ENCODE measurements around the gene NHSL1.

Gene NHSL1

DNA sequence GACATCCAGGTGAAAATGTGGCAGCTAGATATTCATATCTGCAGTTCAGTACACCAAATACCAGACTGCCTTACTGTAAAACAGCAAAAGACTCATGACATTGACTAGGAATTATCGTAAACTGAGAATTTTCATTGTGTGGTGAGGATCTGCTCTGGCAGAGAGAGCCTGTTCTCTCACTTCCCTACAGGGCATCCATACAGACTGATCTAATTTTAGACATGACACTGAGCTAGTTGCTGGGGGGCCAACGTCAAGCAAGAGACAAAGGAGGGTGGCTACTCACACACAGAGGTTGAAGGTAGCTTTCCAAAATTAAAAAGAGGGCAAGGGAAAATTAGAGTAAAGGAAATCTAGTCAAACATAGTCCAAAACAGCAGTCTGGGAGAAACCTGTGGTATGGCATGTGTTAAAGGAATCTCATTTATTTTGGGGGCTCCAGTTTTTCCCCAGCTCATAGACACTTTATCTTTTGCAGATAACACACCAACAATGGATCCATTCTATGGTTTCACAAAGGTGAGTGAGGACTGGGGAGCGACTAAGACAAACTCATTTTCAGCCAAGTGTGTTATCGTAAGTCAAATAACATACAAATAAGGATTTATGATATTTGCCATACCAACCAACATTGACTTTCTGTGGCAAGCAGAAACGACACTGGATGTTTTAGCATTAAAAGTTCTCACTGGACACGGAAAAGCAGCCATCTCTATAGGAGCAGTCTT, 36.6 kb upstream of the NHSL1 start:
- no peaks in the 10 kb centered on the region for H3K27me3 ChIP-seq (ENCODE audit: control insufficient read depth in 2 of 2, insufficient read depth in 2 of 2, low read length in 2 of 2)
- peaks cover 3 to 6% of the 10 kb centered on the region in 2 donors for H3K4me1 ChIP-seq (ENCODE audit: control insufficient read depth in 2 of 2, insufficient read depth in 2 of 2, low read length in 2 of 2)
- peak overlapping the region in 1 of 2 donors; percentile 2 for H3K4me3 ChIP-seq (ENCODE audit: low read length in 2 of 2)
- no peaks in the 10 kb centered on the region for H3K9me3 ChIP-seq (ENCODE audit: control insufficient read depth in 2 of 2, low read length in 2 of 2)
- no peaks in the 10 kb centered on the region for H3K36me3 ChIP-seq (ENCODE audit: control insufficient read depth in 2 of 2, insufficient read depth in 2 of 2, low read length in 2 of 2)
- H3K27ac ChIP-seq (ENCODE audit: low read depth in 2 of 2, low read length in 2 of 2) = no peak overlapping the region
- H3K9ac ChIP-seq (ENCODE audit: low read depth in 1 of 2, low read length in 2 of 2) = no peak overlapping the region

- no peaks in the 10 kb centered on the region for H3K27me3 ChIP-seq (ENCODE audit: control insufficient read depth in 2 of 2, insufficient read depth in 2 of 2, low read length in 2 of 2)
- no peak overlapping the region for H3K9ac ChIP-seq (ENCODE audit: low read depth in 1 of 2, low read length in 2 of 2)
- no peaks in the 10 kb centered on the region for H3K36me3 ChIP-seq (ENCODE audit: control insufficient read depth in 2 of 2, insufficient read depth in 2 of 2, low read length in 2 of 2)
- no peak overlapping the region for H3K27ac ChIP-seq (ENCODE audit: low read depth in 2 of 2, low read length in 2 of 2)
- no peak overlapping the region for H3K4me3 ChIP-seq (ENCODE audit: low read length in 2 of 2)
- H3K9me3 ChIP-seq (ENCODE audit: control insufficient read depth in 2 of 2, low read length in 2 of 2) = no peaks in the 10 kb centered on the region
- peaks cover 3 to 6% of the 10 kb centered on the region in 2 donors for H3K4me1 ChIP-seq (ENCODE audit: control insufficient read depth in 2 of 2, insufficient read depth in 2 of 2, low read length in 2 of 2)
These were observed 34.4 kb upstream of the NHSL1 start for GRCh38 chr6:138533667-138534066.

DNA sequence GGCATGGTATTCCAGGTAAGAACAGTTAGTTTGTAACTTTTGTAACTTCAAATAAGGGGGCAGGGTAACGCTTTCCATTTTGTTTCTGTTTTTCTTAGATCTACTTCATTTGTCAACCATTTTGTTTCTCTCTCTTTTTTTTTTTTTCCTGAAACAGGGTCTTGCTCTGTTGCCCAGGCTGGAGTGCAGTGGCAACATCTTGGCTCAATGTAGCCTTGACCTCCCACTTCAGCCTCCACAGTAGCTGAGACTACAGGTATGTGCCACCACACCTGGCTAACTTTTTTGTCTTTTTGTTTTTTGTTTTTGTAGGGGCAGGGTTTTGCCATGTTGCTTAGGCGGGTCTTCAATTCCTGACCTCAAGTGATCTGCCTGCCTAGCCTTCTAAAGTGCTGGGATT, 32.1 kb upstream of the NHSL1 start:
- H3K36me3 ChIP-seq (ENCODE audit: control insufficient read depth in 2 of 2, insufficient read depth in 2 of 2, low read length in 2 of 2) = no peaks in the 10 kb centered on the region
- no peaks in the 10 kb centered on the region for H3K9me3 ChIP-seq (ENCODE audit: control insufficient read depth in 2 of 2, low read length in 2 of 2)
- no peak overlapping the region for H3K9ac ChIP-seq (ENCODE audit: low read depth in 1 of 2, low read length in 2 of 2)
- peaks cover 3 to 6% of the 10 kb centered on the region in 2 donors for H3K4me1 ChIP-seq (ENCODE audit: control insufficient read depth in 2 of 2, insufficient read depth in 2 of 2, low read length in 2 of 2)
- no peaks in the 10 kb centered on the region for H3K27me3 ChIP-seq (ENCODE audit: control insufficient read depth in 2 of 2, insufficient read depth in 2 of 2, low read length in 2 of 2)
- no peak overlapping the region for H3K27ac ChIP-seq (ENCODE audit: low read depth in 2 of 2, low read length in 2 of 2)
- no peak overlapping the region for H3K4me3 ChIP-seq (ENCODE audit: low read length in 2 of 2)

DNA sequence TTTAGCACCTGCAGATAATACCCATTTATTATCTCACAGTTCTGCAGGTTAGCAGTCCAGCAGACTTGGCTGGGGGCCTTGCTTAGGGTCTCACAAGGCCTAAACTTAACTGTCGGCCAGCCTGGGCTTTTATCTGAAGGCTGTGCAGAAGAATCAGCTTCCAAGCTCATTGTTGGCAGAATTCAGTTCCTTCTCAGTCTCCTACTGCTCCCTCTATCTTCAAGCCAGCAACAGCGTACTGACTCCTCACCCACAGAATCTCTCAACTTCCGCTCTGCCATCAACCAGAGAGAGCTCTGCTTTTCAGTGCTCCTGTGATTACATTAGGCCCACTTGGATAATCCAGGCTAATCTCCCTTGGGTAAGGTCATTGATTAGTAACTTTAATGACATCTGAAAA, 30.2 kb upstream of the NHSL1 start:
- Histone ChIP-seq H3K36me3 (ENCODE audit: control insufficient read depth in 2 of 2, insufficient read depth in 2 of 2, low read length in 2 of 2) (no peaks in the 10 kb centered on the region), H3K4me1 (ENCODE audit: control insufficient read depth in 2 of 2, insufficient read depth in 2 of 2, low read length in 2 of 2) (no peaks in the 10 kb centered on the region), H3K4me3 (ENCODE audit: low read length in 2 of 2) (no peak overlapping the region), H3K27ac (ENCODE audit: low read depth in 2 of 2, low read length in 2 of 2) (no peak overlapping the region), H3K9me3 (ENCODE audit: control insufficient read depth in 2 of 2, low read length in 2 of 2) (no peaks in the 10 kb centered on the region), H3K27me3 (ENCODE audit: control insufficient read depth in 2 of 2, insufficient read depth in 2 of 2, low read length in 2 of 2) (no peaks in the 10 kb centered on the region), H3K9ac (ENCODE audit: low read depth in 1 of 2, low read length in 2 of 2) (no peak overlapping the region)

DNA sequence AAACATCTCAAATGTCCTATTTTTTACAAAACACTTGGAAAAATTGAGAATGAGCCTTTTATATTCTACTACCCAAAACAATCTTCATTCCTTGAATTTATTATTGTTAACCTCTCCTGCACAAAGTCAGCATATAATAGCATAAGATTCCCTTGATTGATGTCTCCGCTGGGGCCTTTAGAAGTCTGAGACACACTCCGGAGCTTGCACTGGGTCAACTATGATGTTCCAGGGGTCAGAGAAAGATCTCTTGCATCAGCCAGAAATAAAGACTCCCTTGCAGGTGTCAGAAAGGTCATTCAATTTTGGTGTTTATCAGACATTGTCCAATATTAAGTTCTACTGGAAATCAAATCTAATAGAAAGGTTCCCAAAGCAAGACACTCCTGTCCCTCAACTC, 29.7 kb upstream of the NHSL1 start:
- H3K9ac ChIP-seq (ENCODE audit: low read depth in 1 of 2, low read length in 2 of 2) = no peak overlapping the region
- H3K4me1 ChIP-seq (ENCODE audit: control insufficient read depth in 2 of 2, insufficient read depth in 2 of 2, low read length in 2 of 2) = no peaks in the 10 kb centered on the region
- H3K4me3 ChIP-seq (ENCODE audit: low read length in 2 of 2) = no peak overlapping the region

DNA sequence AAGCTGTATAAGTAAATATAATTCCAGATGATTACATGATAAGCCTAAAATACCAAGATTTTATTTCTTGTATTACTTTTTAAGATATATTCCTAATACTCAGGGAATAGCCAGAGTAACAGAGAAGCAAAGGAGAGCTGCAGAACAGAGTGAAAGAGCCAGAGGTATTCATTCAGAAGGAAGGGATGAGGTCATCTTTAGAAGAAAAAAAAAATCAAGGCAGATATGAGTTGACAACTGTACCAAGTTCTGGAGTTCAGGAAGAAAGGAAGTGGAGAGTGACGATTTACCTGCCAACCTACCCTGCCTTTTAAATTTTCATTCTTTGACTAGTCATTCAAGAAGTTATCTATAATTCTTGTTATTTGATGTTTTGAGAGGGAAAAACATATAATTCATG, 28.8 kb upstream of the NHSL1 start:
- Histone ChIP-seq H3K9ac (ENCODE audit: low read depth in 1 of 2, low read length in 2 of 2) (no peak overlapping the region), H3K27me3 (ENCODE audit: control insufficient read depth in 2 of 2, insufficient read depth in 2 of 2, low read length in 2 of 2) (no peaks in the 10 kb centered on the region), H3K9me3 (ENCODE audit: control insufficient read depth in 2 of 2, low read length in 2 of 2) (no peaks in the 10 kb centered on the region), H3K27ac (ENCODE audit: low read depth in 2 of 2, low read length in 2 of 2) (no peak overlapping the region), H3K4me1 (ENCODE audit: control insufficient read depth in 2 of 2, insufficient read depth in 2 of 2, low read length in 2 of 2) (no peaks in the 10 kb centered on the region), H3K4me3 (ENCODE audit: low read length in 2 of 2) (no peak overlapping the region), H3K36me3 (ENCODE audit: control insufficient read depth in 2 of 2, insufficient read depth in 2 of 2, low read length in 2 of 2) (no peaks in the 10 kb centered on the region)

More for the DNA sequence above, 29.7 kb upstream of the NHSL1 start:
- H3K27me3 ChIP-seq (ENCODE audit: control insufficient read depth in 2 of 2, insufficient read depth in 2 of 2, low read length in 2 of 2) = no peaks in the 10 kb centered on the region
- no peak overlapping the region for H3K27ac ChIP-seq (ENCODE audit: low read depth in 2 of 2, low read length in 2 of 2)
- H3K36me3 ChIP-seq (ENCODE audit: control insufficient read depth in 2 of 2, insufficient read depth in 2 of 2, low read length in 2 of 2) = no peaks in the 10 kb centered on the region
- no peaks in the 10 kb centered on the region for H3K9me3 ChIP-seq (ENCODE audit: control insufficient read depth in 2 of 2, low read length in 2 of 2)

DNA sequence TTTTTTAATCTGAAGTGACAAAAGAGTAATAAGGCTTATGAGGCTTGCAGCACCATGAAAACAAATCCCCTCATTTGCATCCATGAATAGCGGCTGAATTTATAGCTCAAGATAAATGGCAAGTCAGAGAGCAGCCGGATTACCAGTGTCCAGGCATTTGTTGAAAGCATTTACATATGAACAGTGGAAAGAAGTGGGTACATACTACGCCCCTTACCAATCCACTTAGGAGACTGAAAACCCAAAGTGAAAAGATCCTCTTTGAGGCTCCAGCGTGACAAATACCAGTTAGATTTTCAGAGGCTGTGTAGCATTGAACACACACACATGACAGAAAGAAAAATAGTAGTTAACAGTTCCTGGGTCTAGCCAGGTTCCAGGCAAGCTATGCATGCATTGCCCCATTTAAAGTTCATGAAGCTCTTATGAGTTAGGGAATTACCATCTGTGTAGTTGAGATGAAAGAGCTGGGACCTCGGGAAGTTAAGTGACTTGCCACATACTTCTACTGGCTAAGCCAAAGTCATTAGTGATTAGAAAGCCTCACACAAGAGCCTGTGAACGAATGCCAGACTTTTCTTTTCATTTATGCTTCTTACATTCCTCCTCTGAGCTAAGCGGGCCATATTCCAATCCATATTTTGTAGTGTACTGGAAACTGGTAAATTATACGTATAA, 28.3 kb upstream of the NHSL1 start:
- Histone ChIP-seq H3K27ac (ENCODE audit: low read depth in 2 of 2, low read length in 2 of 2) (no peak overlapping the region), H3K4me3 (ENCODE audit: low read length in 2 of 2) (no peak overlapping the region), H3K4me1 (ENCODE audit: control insufficient read depth in 2 of 2, insufficient read depth in 2 of 2, low read length in 2 of 2) (peaks cover 0 to 4% of the 10 kb centered on the region in 2 donors), H3K27me3 (ENCODE audit: control insufficient read depth in 2 of 2, insufficient read depth in 2 of 2, low read length in 2 of 2) (no peaks in the 10 kb centered on the region), H3K9me3 (ENCODE audit: control insufficient read depth in 2 of 2, low read length in 2 of 2) (no peaks in the 10 kb centered on the region), H3K9ac (ENCODE audit: low read depth in 1 of 2, low read length in 2 of 2) (no peak overlapping the region), H3K36me3 (ENCODE audit: control insufficient read depth in 2 of 2, insufficient read depth in 2 of 2, low read length in 2 of 2) (no peaks in the 10 kb centered on the region)

DNA sequence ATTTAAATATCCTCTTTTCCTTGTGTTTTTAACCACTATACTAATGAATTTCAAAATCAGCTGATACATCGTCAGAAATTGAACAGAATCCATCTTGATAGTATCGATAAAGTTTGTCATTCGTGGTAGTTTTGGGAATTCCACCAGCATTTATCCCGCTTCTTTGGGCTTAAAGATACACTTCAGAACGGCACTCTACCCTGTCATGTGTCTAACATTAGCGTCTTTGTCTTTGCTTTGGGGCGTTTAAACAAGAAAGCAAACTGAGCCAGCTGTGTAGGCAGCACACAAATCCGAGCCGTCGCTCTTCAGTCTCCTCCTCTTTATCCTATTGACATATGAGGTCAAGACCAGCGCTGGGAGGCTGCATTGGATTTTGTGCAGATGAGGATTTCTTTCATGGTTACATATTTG, 27.5 kb upstream of the NHSL1 start:
- Histone ChIP-seq H3K9ac (ENCODE audit: low read depth in 1 of 2, low read length in 2 of 2) (no peak overlapping the region), H3K27ac (ENCODE audit: low read depth in 2 of 2, low read length in 2 of 2) (no peak overlapping the region), H3K9me3 (ENCODE audit: control insufficient read depth in 2 of 2, low read length in 2 of 2) (no peaks in the 10 kb centered on the region), H3K27me3 (ENCODE audit: control insufficient read depth in 2 of 2, insufficient read depth in 2 of 2, low read length in 2 of 2) (no peaks in the 10 kb centered on the region), H3K4me1 (ENCODE audit: control insufficient read depth in 2 of 2, insufficient read depth in 2 of 2, low read length in 2 of 2) (peaks cover 0 to 6% of the 10 kb centered on the region in 2 donors), H3K36me3 (ENCODE audit: control insufficient read depth in 2 of 2, insufficient read depth in 2 of 2, low read length in 2 of 2) (no peaks in the 10 kb centered on the region), H3K4me3 (ENCODE audit: low read length in 2 of 2) (no peak overlapping the region)

DNA sequence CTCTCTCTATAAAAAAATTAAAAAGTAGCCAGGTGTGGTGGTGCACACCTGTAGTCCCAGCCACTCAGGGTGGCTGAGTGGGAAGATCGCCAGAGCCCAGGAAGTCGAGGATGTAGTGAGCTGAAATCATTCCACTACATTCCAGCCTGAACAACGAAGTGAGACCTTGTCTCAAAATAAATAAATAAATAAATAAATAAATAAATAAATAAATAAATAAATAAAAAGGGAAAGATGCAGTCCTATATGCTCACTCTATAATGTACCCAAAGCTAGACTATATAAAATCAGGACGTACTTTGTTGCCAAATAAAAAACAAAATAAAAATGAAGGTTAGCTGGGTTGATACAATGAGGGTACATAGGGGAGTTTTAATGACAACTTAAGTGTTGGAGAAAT, 26.1 kb upstream of the NHSL1 start:
- no peaks in the 10 kb centered on the region for H3K9me3 ChIP-seq (ENCODE audit: control insufficient read depth in 2 of 2, low read length in 2 of 2)
- H3K27me3 ChIP-seq (ENCODE audit: control insufficient read depth in 2 of 2, insufficient read depth in 2 of 2, low read length in 2 of 2) = no peaks in the 10 kb centered on the region
- H3K9ac ChIP-seq (ENCODE audit: low read depth in 1 of 2, low read length in 2 of 2) = no peak overlapping the region
- H3K27ac ChIP-seq (ENCODE audit: low read depth in 2 of 2, low read length in 2 of 2) = no peak overlapping the region
- no peaks in the 10 kb centered on the region for H3K36me3 ChIP-seq (ENCODE audit: control insufficient read depth in 2 of 2, insufficient read depth in 2 of 2, low read length in 2 of 2)
- peaks cover 0 to 6% of the 10 kb centered on the region in 2 donors for H3K4me1 ChIP-seq (ENCODE audit: control insufficient read depth in 2 of 2, insufficient read depth in 2 of 2, low read length in 2 of 2)
- no peak overlapping the region for H3K4me3 ChIP-seq (ENCODE audit: low read length in 2 of 2)

GRCh38 chr6:138524526-138524925, 25.2 kb upstream of the NHSL1 start:
- Histone ChIP-seq H3K9me3 (ENCODE audit: control insufficient read depth in 2 of 2, low read length in 2 of 2) (no peaks in the 10 kb centered on the region), H3K27me3 (ENCODE audit: control insufficient read depth in 2 of 2, insufficient read depth in 2 of 2, low read length in 2 of 2) (no peaks in the 10 kb centered on the region), H3K36me3 (ENCODE audit: control insufficient read depth in 2 of 2, insufficient read depth in 2 of 2, low read length in 2 of 2) (no peaks in the 10 kb centered on the region), H3K9ac (ENCODE audit: low read depth in 1 of 2, low read length in 2 of 2) (no peak overlapping the region), H3K27ac (ENCODE audit: low read depth in 2 of 2, low read length in 2 of 2) (no peak overlapping the region), H3K4me1 (ENCODE audit: control insufficient read depth in 2 of 2, insufficient read depth in 2 of 2, low read length in 2 of 2) (peaks cover 0 to 6% of the 10 kb centered on the region in 2 donors), H3K4me3 (ENCODE audit: low read length in 2 of 2) (no peak overlapping the region)
